Kidney (tissue), 14 donors: ENCODE measurements around the gene ZC3H8. TPM values are rescaled to one million over a fixed set of nuclear protein-coding genes. Genes with fewer than 3 reads are reported as not detected.

Experiments used
- DNase-seq, 5 donors: peaks; one replicate each; pipeline ENCODE4 v3.0.0-alpha.2; 2013 to 2020
- FAIRE-seq: peaks from 2 replicates; lab custom pipeline; 2012; peaks lifted over from hg19 to GRCh38; lab: Jason Lieb, UNC
- H3K27ac ChIP-seq, 2 donors: one replicate each; pipeline ENCODE4 v1.7.0; 2013; ENCODE audit warnings: low read depth in 2 of 2, low read length in 2 of 2, inconsistent platforms in 1 of 2
- H3K27me3 ChIP-seq: one replicate; pipeline ENCODE4 v1.7.1; 2013; ENCODE audit warnings: low read length, inconsistent platforms; ENCODE audit not compliant: control insufficient read depth, insufficient read depth
- H3K36me3 ChIP-seq, 3 donors: one replicate each; pipeline versions ENCODE4 v1.7.0 to v1.7.1; 2013; ENCODE audit warnings: low read length in 3 of 3, control low read depth in 1 of 3, inconsistent platforms in 1 of 3; ENCODE audit not compliant: insufficient read depth in 3 of 3, control insufficient read depth in 2 of 3
- H3K4me1 ChIP-seq, 3 donors: one replicate each; pipeline versions ENCODE4 v1.7.0 to v1.7.1; 2013; ENCODE audit warnings: low read length in 3 of 3, inconsistent platforms in 1 of 3, low read depth in 1 of 3; ENCODE audit not compliant: control insufficient read depth in 2 of 3, insufficient read depth in 2 of 3
- H3K4me3 ChIP-seq, 3 donors: one replicate each; pipeline versions ENCODE4 v1.7.0 to v1.8.1; 2013; ENCODE audit warnings: low read length in 3 of 3, control low read depth in 1 of 3, inconsistent platforms in 1 of 3
- H3K9ac ChIP-seq, 3 donors: one replicate each; pipeline versions ENCODE4 v1.7.0 to v1.7.1; 2013; ENCODE audit warnings: low read length in 3 of 3, control low read depth in 1 of 3, inconsistent platforms in 1 of 3
- H3K9me3 ChIP-seq, 3 donors: one replicate each; pipeline versions ENCODE4 v1.7.0 to v1.7.1; 2013; ENCODE audit warnings: low read length in 3 of 3, control low read depth in 1 of 3, inconsistent platforms in 1 of 3; ENCODE audit not compliant: control insufficient read depth in 2 of 3, insufficient read depth in 1 of 3
- intact Hi-C: fragments of 100-400 bp; cut with DNase I; formaldehyde crosslinking; loops from one replicate; pipeline ENCODE4 v1.11.1; 2022
- polyA plus RNA-seq: library from polyadenylated mRNA; stranded (reverse); fragments of 350-450 nt; fragmentation: Illumina TruSeq; extraction: RNeasy Lipid Tissue Mini Kit (QIAGEN cat#74804); gene quantifications from one replicate; pipeline ENCODE4 v1.2.3, GENCODE V29; 2014; ENCODE audit warnings: low read depth, low replicate concordance; ENCODE audit not compliant: insufficient read depth
- total RNA-seq: library from RNA; stranded (reverse); fragmentation: NEBNext Ultra II Directional; extraction: Animal tissue kit (Norgen Biotek cat#: 25700); gene quantifications from one replicate; pipeline ENCODE4 v1.2.1, GENCODE V29; 2021
- TF ChIP-seq, protein P1 (sequence below): IDR thresholded peaks from 3 replicates; pipeline ENCODE4 v1.5.1; 2012; ENCODE audit warnings: mild to moderate bottlenecking, moderate library complexity, borderline replicate concordance; ENCODE audit not compliant: insufficient read depth; ENCODE audit errors: extremely low read depth
- donor health status: control.
- donor health status: control.
- donor health status: control.
- donor health status: control.
- donor health status: control.
- donor health status: DM: yes; HTN: yes; CAD: no.
- donor health status: Normal renal cell carcinoma (clear cell type).

Gene ZC3H8
- total and polyA plus RNA-seq, 2 donors from 2014 or later, result 6.8 to 8.3 TPM

DNA sequence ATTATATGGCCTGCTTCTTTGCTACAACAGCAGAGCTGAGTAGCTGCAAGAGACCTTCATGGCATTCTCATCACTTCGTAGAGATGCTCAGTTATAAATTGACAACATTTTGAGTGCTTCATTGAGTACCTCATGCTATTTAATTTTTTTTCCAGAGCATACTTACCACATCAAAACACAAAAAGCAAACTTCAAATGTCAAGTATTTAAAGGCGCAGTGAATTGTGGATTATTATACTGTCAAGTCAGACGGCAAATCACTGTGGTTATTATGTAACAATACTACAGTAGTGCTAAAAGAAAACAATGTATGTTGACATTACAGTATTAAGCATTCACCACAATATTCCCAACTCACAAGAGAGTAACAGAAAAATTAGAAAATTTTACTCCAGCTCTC lies 12.5 kb downstream of the ZC3H8 start:
- Histone ChIP-seq H3K9ac (no peak overlapping the region), H3K4me3 (no peak overlapping the region), H3K27me3 (no peaks in the 10 kb centered on the region), H3K9me3 (no peaks in the 10 kb centered on the region), H3K36me3 (peaks cover 0 to 8% (median 4%) of the 10 kb centered on the region in 3 donors), H3K4me1 (no peaks in the 10 kb centered on the region), H3K27ac (no peak overlapping the region)
- DNase-seq (no peak), FAIRE-seq (no peak)
- TF ChIP-seq, protein P1, sequence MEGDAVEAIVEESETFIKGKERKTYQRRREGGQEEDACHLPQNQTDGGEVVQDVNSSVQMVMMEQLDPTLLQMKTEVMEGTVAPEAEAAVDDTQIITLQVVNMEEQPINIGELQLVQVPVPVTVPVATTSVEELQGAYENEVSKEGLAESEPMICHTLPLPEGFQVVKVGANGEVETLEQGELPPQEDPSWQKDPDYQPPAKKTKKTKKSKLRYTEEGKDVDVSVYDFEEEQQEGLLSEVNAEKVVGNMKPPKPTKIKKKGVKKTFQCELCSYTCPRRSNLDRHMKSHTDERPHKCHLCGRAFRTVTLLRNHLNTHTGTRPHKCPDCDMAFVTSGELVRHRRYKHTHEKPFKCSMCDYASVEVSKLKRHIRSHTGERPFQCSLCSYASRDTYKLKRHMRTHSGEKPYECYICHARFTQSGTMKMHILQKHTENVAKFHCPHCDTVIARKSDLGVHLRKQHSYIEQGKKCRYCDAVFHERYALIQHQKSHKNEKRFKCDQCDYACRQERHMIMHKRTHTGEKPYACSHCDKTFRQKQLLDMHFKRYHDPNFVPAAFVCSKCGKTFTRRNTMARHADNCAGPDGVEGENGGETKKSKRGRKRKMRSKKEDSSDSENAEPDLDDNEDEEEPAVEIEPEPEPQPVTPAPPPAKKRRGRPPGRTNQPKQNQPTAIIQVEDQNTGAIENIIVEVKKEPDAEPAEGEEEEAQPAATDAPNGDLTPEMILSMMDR, result no peak
- intact Hi-C loops, result no loop called here

DNA sequence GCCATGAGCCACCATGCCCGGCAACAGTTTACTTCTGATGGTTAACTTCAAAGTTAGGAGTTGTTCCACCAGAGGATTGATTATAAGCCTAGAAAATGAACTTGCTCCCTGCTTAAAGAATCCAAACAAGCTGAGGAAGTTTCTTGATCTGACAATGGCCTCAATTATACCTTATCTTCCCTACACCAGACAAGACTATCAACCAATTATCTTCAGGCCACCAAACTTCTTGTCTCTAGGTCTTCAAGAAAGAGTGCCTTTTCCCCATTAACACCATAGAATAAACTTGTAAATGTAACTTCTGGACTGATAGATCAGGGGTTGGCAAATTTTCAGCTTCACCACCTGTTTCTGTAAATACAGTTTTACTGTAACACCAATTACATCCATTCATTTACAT lies 15.0 kb downstream of the ZC3H8 start:
- DNase-seq (no peak), FAIRE-seq (no peak)
- TF ChIP-seq, protein P1, result no peak
- no peak overlapping the region for H3K4me3 ChIP-seq
- H3K27ac ChIP-seq, result no peak overlapping the region
- no peaks in the 10 kb centered on the region for H3K9me3 ChIP-seq
- H3K36me3 ChIP-seq, result peaks cover 0 to 3% (median 2%) of the 10 kb centered on the region in 3 donors
- no peaks in the 10 kb centered on the region for H3K27me3 ChIP-seq
- intact Hi-C loops, result no loop called here
- H3K4me1 ChIP-seq, result no peaks in the 10 kb centered on the region
- H3K9ac ChIP-seq, result no peak overlapping the region

DNA sequence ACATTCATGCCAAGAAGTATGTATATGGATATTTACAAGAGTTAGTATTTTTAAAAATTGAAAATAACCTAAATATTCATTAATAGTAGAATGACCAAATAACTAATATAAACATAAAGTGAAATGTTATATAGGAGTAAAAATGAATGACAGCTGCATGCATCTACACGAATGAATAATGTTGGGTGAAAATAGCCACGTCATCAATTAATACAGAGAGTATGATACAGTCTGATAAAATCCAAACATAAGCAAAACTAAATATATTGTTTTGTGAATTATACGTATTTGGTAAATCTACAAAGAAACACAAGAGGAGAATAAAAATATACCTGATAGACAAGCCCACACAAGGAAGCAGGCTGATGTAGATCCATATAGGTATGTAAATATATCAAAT lies 24.5 kb downstream of the ZC3H8 start:
- no peak for DNase-seq
- H3K4me1 ChIP-seq, result no peaks in the 10 kb centered on the region
- intact Hi-C loops, result no loop called here
- TF ChIP-seq, protein P1, result no peak
- peaks cover 0 to 3% (median 0%) of the 10 kb centered on the region in 3 donors for H3K36me3 ChIP-seq
- H3K27ac ChIP-seq, result no peak overlapping the region
- H3K9me3 ChIP-seq, result no peaks in the 10 kb centered on the region
- FAIRE-seq, result no peak
- no peak overlapping the region for H3K4me3 ChIP-seq
- H3K9ac ChIP-seq, result no peak overlapping the region
- H3K27me3 ChIP-seq, result no peaks in the 10 kb centered on the region

DNA sequence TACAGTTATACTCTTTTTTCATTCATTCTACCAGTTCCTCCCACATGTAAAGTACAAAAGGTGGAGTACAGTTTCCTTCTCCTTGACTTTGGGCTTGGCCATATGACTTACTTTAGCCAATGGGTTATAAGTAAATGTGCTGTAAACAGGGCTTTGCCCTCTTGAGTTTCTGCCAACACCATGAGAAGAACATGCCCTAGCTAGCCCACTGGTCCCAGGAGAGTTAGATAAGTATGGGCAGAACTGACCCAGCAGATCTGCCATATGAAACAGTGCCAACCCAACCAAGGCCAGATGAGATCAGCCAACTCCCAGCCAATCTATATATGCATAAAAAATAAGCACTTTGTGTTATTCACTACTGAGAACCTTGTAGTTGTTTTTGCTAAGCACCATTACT lies 25.5 kb downstream of the ZC3H8 start:
- Histone ChIP-seq H3K9ac (no peak overlapping the region), H3K4me1 (no peaks in the 10 kb centered on the region), H3K9me3 (no peaks in the 10 kb centered on the region), H3K27me3 (no peaks in the 10 kb centered on the region), H3K27ac (no peak overlapping the region), H3K36me3 (peaks cover 0 to 3% (median 0%) of the 10 kb centered on the region in 3 donors), H3K4me3 (no peak overlapping the region)
- FAIRE-seq, result no peak
- intact Hi-C loops, result no loop called here
- TF ChIP-seq, protein P1, result no peak
- no peak for DNase-seq
